ENCODE measurements around the gene SLC35A3. TPM values are rescaled to one million over a fixed set of nuclear protein-coding genes. Genes with fewer than 3 reads are reported as not detected.

SLC35A3 gene
- total and polyA plus RNA-seq, 2 of the 4 experiments (the other 2 are of a cell fraction): 9.6 to 13.6 TPM

DNA sequence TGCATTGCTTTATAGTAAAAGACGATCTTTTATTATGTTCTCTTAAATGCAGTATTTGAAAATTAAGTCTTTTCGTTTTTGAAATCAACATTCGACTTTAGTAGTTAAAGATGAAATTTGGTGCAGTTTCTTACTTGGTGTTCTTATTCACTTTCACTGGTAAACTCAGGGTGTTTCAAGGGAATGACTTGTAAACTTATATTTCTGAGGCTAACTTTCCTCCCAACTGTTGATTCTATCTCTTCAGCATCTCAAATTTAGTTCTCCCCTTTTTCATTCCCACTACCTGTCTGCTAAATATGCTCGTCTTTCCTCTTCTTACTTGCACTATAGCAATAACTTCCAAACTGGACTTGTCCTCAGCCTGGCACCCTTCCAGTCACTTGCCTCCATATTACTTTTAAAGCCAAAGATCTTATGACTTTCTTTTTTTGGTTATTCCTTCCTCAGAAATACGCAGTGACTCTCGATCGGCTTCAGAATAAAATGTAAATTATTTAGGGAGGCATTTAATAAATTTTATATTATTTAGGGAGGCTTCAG is 988 bp downstream of the SLC35A3 start:
- Histone ChIP-seq H3K36me3 (ENCODE audit: control insufficient read depth, insufficient read depth, low read length) (no peaks in the 10 kb centered on the region; the same call in 1 of the 2 replicates), H3K4ac (ENCODE audit: low read depth, low read length) (no peak overlapping the region), H4K91ac (ENCODE audit: insufficient read depth, low read depth, low read length) (no peak overlapping the region), H2AFZ (replicated peaks; ENCODE audit: low read length, poor library complexity) (no peak overlapping the region), H3K27ac (ENCODE audit: insufficient read depth, low read length) (no peak overlapping the region), H4K8ac (ENCODE audit: low read depth in 2 of 2, low read length in 2 of 2) (no peak overlapping the region; a peak in 1 of 4 replicates), H3K56ac (ENCODE audit: extremely low read depth, insufficient read depth, low read length) (0 out of 2 replicates have a peak overlapping the region, but pooled peaks have one; percentile 7), H3K79me1 (ENCODE audit: low read depth in 1 of 2, low read length in 2 of 2) (peaks cover 8 to 27% of the 10 kb centered on the region in 2 experiments; a peak in 3 of 4 replicates), H3K14ac (replicated peaks; ENCODE audit: low read depth, low read length) (0 out of 2 replicates have a peak overlapping the region, but pooled peaks have one; percentile 7), H3K9me1 (ENCODE audit: insufficient read depth, low read length) (peaks cover 6% of the 10 kb centered on the region), H3K4me1 (ENCODE audit: control insufficient read depth, insufficient read depth, low read length) (peaks cover 4% of the 10 kb centered on the region), H3K9me3 (ENCODE audit: control insufficient read depth, insufficient read depth, low read length) (no peaks in the 10 kb centered on the region), H2BK20ac (ENCODE audit: low read depth, low read length) (no peak overlapping the region), H2AK9ac (replicated peaks; ENCODE audit: low read depth, low read length, poor library complexity) (no peak overlapping the region), H2AK5ac (ENCODE audit: low read depth, low read length) (no peak overlapping the region), H3K9ac (ENCODE audit: low read depth, low read length) (peak overlapping the region; percentile 86; the same call in 1 of the 2 replicates), H3K4me2 (ENCODE audit: low read depth, low read length) (peak overlapping the region; percentile 95), H3K18ac (ENCODE audit: low read depth, low read length) (no peak overlapping the region), H2BK15ac (ENCODE audit: low read depth, low read length) (no peak overlapping the region), H4K5ac (ENCODE audit: low read depth, low read length) (no peak overlapping the region), H3K23ac (ENCODE audit: low read depth, low read length) (peak overlapping the region; percentile 65; the same call in 1 of the 2 replicates), H4K20me1 (ENCODE audit: insufficient read depth, low read length) (no peaks in the 10 kb centered on the region), H2BK120ac (ENCODE audit: low read depth, low read length) (no peak overlapping the region), H2BK5ac (ENCODE audit: low read depth, low read length, poor library complexity, severe bottlenecking) (no peak overlapping the region), H3K27me3 (ENCODE audit: control insufficient read depth, insufficient read depth, low read length) (no peaks in the 10 kb centered on the region), H3K4me3 (ENCODE audit: insufficient read depth, low read depth, low read length) (peak overlapping the region; percentile 94)
- ChIA-PET POLR2A (ENCODE audit: unreplicated experiment) (interaction anchor here (0.9 kb wide), 1 partner anchor 16 kb away, joined by 3 read pairs; no protein-coding TSS in a partner anchor), CTCF (interaction anchor here (0.5 kb wide), 1 partner anchor 17 kb away, joined by 3 read pairs; no protein-coding TSS in a partner anchor)
- dilution Hi-C loops (cut with HindIII; ENCODE audit: low sequenced_read_pairs, unreplicated experiment): no loop called here
- DNase-seq (no peak), ATAC-seq (ENCODE audit: low read depth) (no peak)
- in situ Hi-C loops (cut with MboI; ENCODE audit: low sequenced_read_pairs): no loop called here
- TF ChIP-seq SMC3 (IDR thresholded peaks at IDR 0.05; ENCODE audit: low read depth, low read length) (no peak), CEBPB (IDR thresholded peaks at IDR 0.05; ENCODE audit: low read depth, low read length) (no peak), RFX5 (IDR thresholded peaks at IDR 0.05; ENCODE audit: low read depth, low read length) (no peak), FOS (IDR thresholded peaks at IDR 0.05; ENCODE audit: low read depth, low read length) (no peak), POLR2A (IDR thresholded peaks at IDR 0.05; ENCODE audit: low read depth, low read length) (no peak), MAFK (IDR thresholded peaks at IDR 0.05; ENCODE audit: low read depth, low read length) (no peak), MXI1 (IDR thresholded peaks at IDR 0.05; ENCODE audit: borderline replicate concordance, low read depth, low read length) (no peak), CHD1 (IDR thresholded peaks at IDR 0.05; ENCODE audit: low read depth, low read length) (no peak), RAD21 (IDR thresholded peaks at IDR 0.05; ENCODE audit: low read length) (no peak), NFE2L2 (IDR thresholded peaks at IDR 0.05; ENCODE audit: low read depth, low read length) (no peak), BHLHE40 (IDR thresholded peaks at IDR 0.05; ENCODE audit: low read depth, low read length) (no peak), MAZ (IDR thresholded peaks at IDR 0.05; ENCODE audit: borderline replicate concordance, low read depth, low read length) (no peak)
- TF ChIP-seq, protein P1, sequence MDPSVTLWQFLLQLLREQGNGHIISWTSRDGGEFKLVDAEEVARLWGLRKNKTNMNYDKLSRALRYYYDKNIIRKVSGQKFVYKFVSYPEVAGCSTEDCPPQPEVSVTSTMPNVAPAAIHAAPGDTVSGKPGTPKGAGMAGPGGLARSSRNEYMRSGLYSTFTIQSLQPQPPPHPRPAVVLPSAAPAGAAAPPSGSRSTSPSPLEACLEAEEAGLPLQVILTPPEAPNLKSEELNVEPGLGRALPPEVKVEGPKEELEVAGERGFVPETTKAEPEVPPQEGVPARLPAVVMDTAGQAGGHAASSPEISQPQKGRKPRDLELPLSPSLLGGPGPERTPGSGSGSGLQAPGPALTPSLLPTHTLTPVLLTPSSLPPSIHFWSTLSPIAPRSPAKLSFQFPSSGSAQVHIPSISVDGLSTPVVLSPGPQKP (IDR thresholded peaks at IDR 0.05; ENCODE audit: borderline replicate concordance, low read depth, low read length): no peak
- TF ChIP-seq, protein P2, sequence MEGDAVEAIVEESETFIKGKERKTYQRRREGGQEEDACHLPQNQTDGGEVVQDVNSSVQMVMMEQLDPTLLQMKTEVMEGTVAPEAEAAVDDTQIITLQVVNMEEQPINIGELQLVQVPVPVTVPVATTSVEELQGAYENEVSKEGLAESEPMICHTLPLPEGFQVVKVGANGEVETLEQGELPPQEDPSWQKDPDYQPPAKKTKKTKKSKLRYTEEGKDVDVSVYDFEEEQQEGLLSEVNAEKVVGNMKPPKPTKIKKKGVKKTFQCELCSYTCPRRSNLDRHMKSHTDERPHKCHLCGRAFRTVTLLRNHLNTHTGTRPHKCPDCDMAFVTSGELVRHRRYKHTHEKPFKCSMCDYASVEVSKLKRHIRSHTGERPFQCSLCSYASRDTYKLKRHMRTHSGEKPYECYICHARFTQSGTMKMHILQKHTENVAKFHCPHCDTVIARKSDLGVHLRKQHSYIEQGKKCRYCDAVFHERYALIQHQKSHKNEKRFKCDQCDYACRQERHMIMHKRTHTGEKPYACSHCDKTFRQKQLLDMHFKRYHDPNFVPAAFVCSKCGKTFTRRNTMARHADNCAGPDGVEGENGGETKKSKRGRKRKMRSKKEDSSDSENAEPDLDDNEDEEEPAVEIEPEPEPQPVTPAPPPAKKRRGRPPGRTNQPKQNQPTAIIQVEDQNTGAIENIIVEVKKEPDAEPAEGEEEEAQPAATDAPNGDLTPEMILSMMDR (conservative IDR thresholded peaks at IDR 0.05; ENCODE audit: low read depth, low read length): no peak
- 83% methylated on average over 1 of the region's 7 CpGs; no CpG with 5 or more reads in 1 of the 2 experiments for WGBS, 2 experiments (ENCODE audit: extremely low coverage in 2 of 2, insufficient read length in 1 of 2)
- intact Hi-C loops (cut with micrococcal nuclease): loop anchor here (2.0 kb wide), 1 partner anchor 162 kb away; no protein-coding TSS in a partner anchor
- BruUV-seq (replicated peaks): no TSS peak
